Mucosa of rectum (tissue), 2 donors: ENCODE data around the gene SLC6A5.

Experiments used
- H3K27ac ChIP-seq, 2 donors: one replicate each; pipeline ENCODE4 v1.7.0; 2013; ENCODE audit warnings: inconsistent platforms in 2 of 2, low read depth in 2 of 2, low read length in 2 of 2
- H3K27me3 ChIP-seq, 2 donors: one replicate each; pipeline ENCODE4 v1.7.0; 2013; ENCODE audit warnings: low read length in 2 of 2; ENCODE audit not compliant: control insufficient read depth in 2 of 2, insufficient read depth in 2 of 2
- H3K36me3 ChIP-seq, 2 donors: one replicate each; pipeline ENCODE4 v1.7.0; 2013; ENCODE audit warnings: low read length in 2 of 2; ENCODE audit not compliant: control insufficient read depth in 2 of 2, insufficient read depth in 2 of 2
- H3K4me1 ChIP-seq, 2 donors: one replicate each; pipeline ENCODE4 v1.7.0; 2013; ENCODE audit warnings: low read length in 2 of 2, mild to moderate bottlenecking in 1 of 2; ENCODE audit not compliant: control insufficient read depth in 2 of 2, insufficient read depth in 2 of 2
- H3K4me3 ChIP-seq, 2 donors: one replicate each; pipeline ENCODE4 v1.7.0; 2013; ENCODE audit warnings: low read length in 2 of 2
- H3K9ac ChIP-seq, 2 donors: one replicate each; pipeline ENCODE4 v1.7.0; 2013; ENCODE audit warnings: low read length in 2 of 2, low read depth in 1 of 2, mild to moderate bottlenecking in 1 of 2
- H3K9me3 ChIP-seq, 2 donors: one replicate each; pipeline ENCODE4 v1.7.0; 2013; ENCODE audit warnings: low read length in 2 of 2; ENCODE audit not compliant: control insufficient read depth in 2 of 2
- donor health status: healthy.
- donor health status: Normal muscosa, but diverticular disease.

SLC6A5 gene

GRCh38 chr11:20620988-20621387 lies 21.6 kb downstream of the SLC6A5 start:
- H3K9me3 ChIP-seq, result no peaks in the 10 kb centered on the region

DNA sequence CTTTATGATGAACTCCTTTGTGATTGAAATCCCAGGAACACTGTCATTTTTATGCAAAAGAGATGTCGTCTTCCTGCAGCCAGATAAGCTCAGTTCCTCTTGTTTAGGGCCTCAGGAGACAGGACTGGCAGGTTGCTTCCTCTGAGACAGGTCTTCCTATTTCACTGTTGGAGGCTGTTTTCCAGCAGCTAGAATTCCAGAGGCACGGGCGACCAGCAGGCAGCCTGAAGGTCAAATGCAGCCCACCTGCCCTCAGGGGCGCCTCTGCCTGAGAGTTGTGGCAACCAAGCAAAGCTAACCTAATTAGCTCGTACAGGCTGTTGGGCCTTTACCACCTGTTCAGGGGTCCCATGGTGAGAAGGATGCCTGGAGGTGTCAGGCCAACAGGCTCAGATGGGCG lies 22.3 kb downstream of the SLC6A5 start:
- no peaks in the 10 kb centered on the region for H3K4me1 ChIP-seq

More at GRCh38 chr11:20620988-20621387, 21.6 kb downstream of the SLC6A5 start:
- Histone ChIP-seq H3K27ac (no peak overlapping the region), H3K4me3 (no peak overlapping the region), H3K36me3 (no peaks in the 10 kb centered on the region), H3K9ac (no peak overlapping the region), H3K27me3 (no peaks in the 10 kb centered on the region), H3K4me1 (no peaks in the 10 kb centered on the region)

GRCh38 chr11:20623252-20623651 lies 23.8 kb downstream of the SLC6A5 start:
- Histone ChIP-seq H3K36me3 (no peaks in the 10 kb centered on the region), H3K27ac (no peak overlapping the region)

More for the DNA sequence above, 22.3 kb downstream of the SLC6A5 start:
- no peak overlapping the region for H3K9ac ChIP-seq
- no peaks in the 10 kb centered on the region for H3K27me3 ChIP-seq
- no peaks in the 10 kb centered on the region for H3K9me3 ChIP-seq
- no peaks in the 10 kb centered on the region for H3K36me3 ChIP-seq
- H3K4me3 ChIP-seq, result no peak overlapping the region
- no peak overlapping the region for H3K27ac ChIP-seq

GRCh38 chr11:20626279-20626678 lies 26.9 kb downstream of the SLC6A5 start:
- Histone ChIP-seq H3K9me3 (no peaks in the 10 kb centered on the region), H3K9ac (no peak overlapping the region), H3K4me1 (no peaks in the 10 kb centered on the region), H3K4me3 (no peak overlapping the region), H3K27ac (no peak overlapping the region), H3K27me3 (no peaks in the 10 kb centered on the region), H3K36me3 (no peaks in the 10 kb centered on the region)

More at GRCh38 chr11:20623252-20623651, 23.8 kb downstream of the SLC6A5 start:
- no peak overlapping the region for H3K9ac ChIP-seq
- H3K4me3 ChIP-seq, result no peak overlapping the region
- H3K27me3 ChIP-seq, result no peaks in the 10 kb centered on the region
- H3K9me3 ChIP-seq, result no peaks in the 10 kb centered on the region
- H3K4me1 ChIP-seq, result no peaks in the 10 kb centered on the region

GRCh38 chr11:20627026-20627425 lies 27.6 kb downstream of the SLC6A5 start:
- Histone ChIP-seq H3K4me1 (no peaks in the 10 kb centered on the region), H3K4me3 (no peak overlapping the region), H3K27ac (no peak overlapping the region), H3K9ac (no peak overlapping the region), H3K27me3 (no peaks in the 10 kb centered on the region), H3K9me3 (no peaks in the 10 kb centered on the region), H3K36me3 (no peaks in the 10 kb centered on the region)

GRCh38 chr11:20627701-20628100 lies 28.3 kb downstream of the SLC6A5 start:
- Histone ChIP-seq H3K27ac (no peak overlapping the region), H3K27me3 (no peaks in the 10 kb centered on the region), H3K4me1 (no peaks in the 10 kb centered on the region), H3K36me3 (no peaks in the 10 kb centered on the region), H3K4me3 (no peak overlapping the region), H3K9ac (no peak overlapping the region), H3K9me3 (no peaks in the 10 kb centered on the region)

- Histone ChIP-seq H3K27me3 (no peaks in the 10 kb centered on the region), H3K36me3 (no peaks in the 10 kb centered on the region), H3K4me3 (no peak overlapping the region), H3K4me1 (no peaks in the 10 kb centered on the region), H3K9ac (no peak overlapping the region), H3K9me3 (no peaks in the 10 kb centered on the region), H3K27ac (no peak overlapping the region)
These were observed 32.2 kb downstream of the SLC6A5 start for GRCh38 chr11:20631519-20632168.

DNA sequence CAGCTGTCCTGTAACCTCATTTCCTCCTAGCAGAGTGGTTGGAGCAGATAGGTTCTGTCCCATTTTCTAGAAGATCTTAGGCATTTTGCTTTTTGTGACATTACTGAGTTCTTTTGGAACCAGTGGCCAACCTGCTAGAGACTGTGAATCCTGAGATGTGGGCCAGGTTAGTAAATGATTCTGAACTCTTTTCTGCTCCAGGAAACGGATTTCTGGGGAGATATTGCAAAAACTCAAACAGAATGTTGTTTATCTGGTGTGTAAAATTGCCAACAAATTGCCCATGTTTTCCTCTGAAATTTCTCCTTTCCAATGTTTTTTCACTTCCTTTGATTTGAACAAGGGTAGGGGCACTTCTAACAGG lies 32.7 kb downstream of the SLC6A5 start:
- Histone ChIP-seq H3K4me3 (no peak overlapping the region), H3K4me1 (no peaks in the 10 kb centered on the region), H3K27me3 (no peaks in the 10 kb centered on the region), H3K36me3 (no peaks in the 10 kb centered on the region), H3K9ac (no peak overlapping the region), H3K9me3 (no peaks in the 10 kb centered on the region), H3K27ac (no peak overlapping the region)

- H3K4me3 ChIP-seq, result no peak overlapping the region
- no peak overlapping the region for H3K27ac ChIP-seq
- no peaks in the 10 kb centered on the region for H3K9me3 ChIP-seq
- H3K27me3 ChIP-seq, result no peaks in the 10 kb centered on the region
- no peaks in the 10 kb centered on the region for H3K36me3 ChIP-seq
- H3K9ac ChIP-seq, result no peak overlapping the region
- no peaks in the 10 kb centered on the region for H3K4me1 ChIP-seq
These were observed 34.6 kb downstream of the SLC6A5 start for GRCh38 chr11:20634044-20634443.

- Histone ChIP-seq H3K9ac (no peak overlapping the region), H3K4me3 (no peak overlapping the region), H3K36me3 (no peaks in the 10 kb centered on the region), H3K9me3 (no peaks in the 10 kb centered on the region), H3K4me1 (no peaks in the 10 kb centered on the region), H3K27ac (no peak overlapping the region), H3K27me3 (no peaks in the 10 kb centered on the region)
These were observed 35.4 kb downstream of the SLC6A5 start for GRCh38 chr11:20634781-20635180.

GRCh38 chr11:20638074-20638473 lies 38.7 kb downstream of the SLC6A5 start:
- Histone ChIP-seq H3K27me3 (no peaks in the 10 kb centered on the region), H3K4me1 (no peaks in the 10 kb centered on the region), H3K36me3 (no peaks in the 10 kb centered on the region), H3K9me3 (no peaks in the 10 kb centered on the region), H3K9ac (no peak overlapping the region), H3K27ac (no peak overlapping the region), H3K4me3 (no peak overlapping the region)
